Pancreas (tissue), 10 donors: ENCODE measurements around the gene TMED3. TPM values are rescaled to one million over a fixed set of nuclear protein-coding genes. Genes with fewer than 3 reads are reported as not detected.

ENCODE experiments used
- ATAC-seq, 4 donors: fragments of 200-7000 bp; cut with Tn5 transposase; one replicate each; pipeline versions ENCODE4 v1.8.0 to v1.9.1; 2020; ENCODE audit warnings: mild to moderate bottlenecking in 4 of 4, moderate library complexity in 4 of 4
- DNase-seq, 6 donors: peaks; one replicate each; pipeline ENCODE4 v3.0.0-alpha.2; 2020
- FAIRE-seq: peaks from 2 replicates; lab custom pipeline; 2012; peaks lifted over from hg19 to GRCh38; lab: Jason Lieb, UNC
- H3K27ac ChIP-seq, 4 donors: fragments of 200-600 bp; sonication (generic); 1 replicate in 3 of 4; 2 replicates in 1 of 4; pipeline versions ENCODE4 v1.5.0 to v1.8.0; 2020
- H3K27me3 ChIP-seq, 4 donors: fragments of 200-600 bp; one replicate each; pipeline ENCODE4 v1.8.0; 2021
- H3K36me3 ChIP-seq, 3 donors: fragments of 200-600 bp; sonication (generic) in 1 of 3; one replicate each; pipeline versions ENCODE4 v1.5.0 to v1.8.0; 2020 to 2021
- H3K4me1 ChIP-seq, 3 donors: fragments of 200-600 bp; one replicate each; pipeline ENCODE4 v1.8.0; 2021
- H3K4me3 ChIP-seq, 4 donors: fragments of 200-600 bp; sonication (generic) in 2 of 4; one replicate each; pipeline versions ENCODE4 v1.5.0 to v1.8.0; 2020 to 2021
- H3K9me3 ChIP-seq, 4 donors: fragments of 200-600 bp; one replicate each; pipeline ENCODE4 v1.8.0; 2021
- CTCF ChIP-seq, 4 donors: fragments of 200-600 bp; sonication (generic) in 3 of 4; IDR thresholded peaks; one replicate each; pipeline versions ENCODE4 v1.5.0 to v1.8.0; 2021; ENCODE audit warnings: antibody characterized with exemption in 4 of 4
- WGBS, 2 donors: extraction: QIAGEN DNeasy Blood & Tissue Kit; methylation state at CpG; one replicate each; pipeline ENCODE4 v1.1.7; 2013; 5-methylcytosine and 5-hydroxymethylcytosine counted together
- intact Hi-C, 3 donors: fragments of 100-400 bp; cut with DNase I; formaldehyde crosslinking; loops; one replicate each; pipeline versions ENCODE4 v1.11.1 to v1.14.2; 2022
- polyA plus RNA-seq, 2 donors: library from polyadenylated mRNA; stranded (reverse); fragments of 200-250 nt; gene quantifications; one replicate each; pipeline ENCODE4 v1.2.3, GENCODE V29; 2013
- total RNA-seq, 6 donors: library from RNA; stranded (reverse); fragmentation: NEBNext Ultra II Directional in 4 of 6; extraction: Animal tissue kit (Norgen Biotek cat#: 25700) in 4 of 6; gene quantifications; one replicate each; pipeline versions ENCODE4 v1.2.1 to v1.2.4, GENCODE V29; 2021 to 2023
- donor health status: healthy with polysubstance abuse.
- donor health status: DM: no; HTN: no; CAD: no; lungs with moderate emphysema.
- donor health status: DM: no; HTN: no; CAD: no.
- donor health status: control.
- donor health status: control.
- donor health status: Bipolar disorder and iron deficiency.
- donor health status: DM: yes; HTN: yes; CAD: no.
- donor health status: DM: no; HTN: no; CAD: no.
- donor health status: DM: no; HTN: no; CAD: no.
- donor health status: DM: yes; HTN: yes; CAD: no.

Gene TMED3
- total and polyA plus RNA-seq, 8 donors: 52.7 to 99.0 (median 81.1) TPM

- no peaks in the 10 kb centered on the region for H3K4me1 ChIP-seq
- no peak for TF ChIP-seq CTCF (IDR thresholded peaks at IDR 0.05)
- intact Hi-C loops: no loop called here
- H3K36me3 ChIP-seq: no peaks in the 10 kb centered on the region
- no peak overlapping the region for H3K27ac ChIP-seq
- FAIRE-seq (no peak), DNase-seq (no peak), ATAC-seq (no peak)
- H3K9me3 ChIP-seq: no peaks in the 10 kb centered on the region
- H3K27me3 ChIP-seq: no peaks in the 10 kb centered on the region
- 95% methylated on average over 1 of the region's 1 CpG for WGBS, 2 donors
- no peak overlapping the region for H3K4me3 ChIP-seq
Observed at GRCh38 chr15:79370716-79371115, 59.8 kb downstream of the TMED3 start.

- Histone ChIP-seq H3K9me3 (no peaks in the 10 kb centered on the region), H3K27ac (no peak overlapping the region), H3K27me3 (no peaks in the 10 kb centered on the region), H3K36me3 (no peaks in the 10 kb centered on the region), H3K4me3 (no peak overlapping the region), H3K4me1 (no peaks in the 10 kb centered on the region)
- no peak for TF ChIP-seq CTCF (IDR thresholded peaks at IDR 0.05)
- ATAC-seq: no peak
- FAIRE-seq: no peak
- no peak for DNase-seq
- WGBS, 2 donors: 94 to 100% methylated on average over 1 of the region's 1 CpG
- intact Hi-C loops: no loop called here
Observed at GRCh38 chr15:79371591-79371990, 60.7 kb downstream of the TMED3 start.

- no peak for DNase-seq
- Histone ChIP-seq H3K27ac (no peak overlapping the region), H3K27me3 (no peaks in the 10 kb centered on the region), H3K36me3 (no peaks in the 10 kb centered on the region), H3K4me1 (no peaks in the 10 kb centered on the region), H3K4me3 (no peak overlapping the region), H3K9me3 (no peaks in the 10 kb centered on the region)
- TF ChIP-seq CTCF (IDR thresholded peaks at IDR 0.05): no peak
- WGBS, 2 donors: 78 to 80% methylated on average over 2 of the region's 2 CpGs
- no peak for ATAC-seq
- FAIRE-seq: no peak
- intact Hi-C loops: no loop called here
Observed at GRCh38 chr15:79372428-79372827, 61.5 kb downstream of the TMED3 start.

Other genes with a start within 250 kb of the TMED3 start
- gene RASGRF1, start 220.3 kb upstream of the TMED3 start, total RNA-seq: 1 to 10 TPM in 3 of 6 donors, under 1 TPM in 3; 0.35 to 2.9 (median 1.6) TPM
- 1 to 10 TPM; 1.8 to 8.4 TPM for gene RASGRF1, start 220.3 kb upstream of the TMED3 start, polyA plus RNA-seq
- gene ANKRD34C, start 28.4 kb upstream of the TMED3 start, total RNA-seq: under 1 TPM in 5 of 6 donors, not detected in 1; 0.05 to 0.34 (median 0.12) TPM
- gene ANKRD34C, start 28.4 kb upstream of the TMED3 start, polyA plus RNA-seq: under 1 TPM; 0.11 to 0.47 TPM
- 1 to 10 TPM; 1.3 to 2.7 (median 2.2) TPM for gene MINAR1, start 121.2 kb downstream of the TMED3 start, total RNA-seq
- 1 to 10 TPM; 1.1 to 3.9 TPM for gene MINAR1, start 121.2 kb downstream of the TMED3 start, polyA plus RNA-seq